Tibial nerve (tissue), 4 donors: ENCODE data around the gene RHD. TPM values are rescaled to one million over a fixed set of nuclear protein-coding genes. Genes with fewer than 3 reads are reported as not detected.

Experiments used
- DNase-seq, 2 donors: peaks; one replicate each; pipeline ENCODE4 v3.0.0-alpha.2; 2019; ENCODE audit warnings: low spot score in 2 of 2
- H3K27ac ChIP-seq, 4 donors: fragments of 200-600 bp; sonication (generic) in 3 of 4; one replicate each; pipeline ENCODE4 v1.5.1; 2017 to 2019; ENCODE audit warnings: mild to moderate bottlenecking in 1 of 4
- H3K27me3 ChIP-seq, 2 donors: fragments of 200-600 bp; sonication (generic) in 1 of 2; one replicate each; pipeline versions ENCODE4 v1.5.1 to v1.6.0; 2017 to 2019
- H3K36me3 ChIP-seq, 3 donors: fragments of 200-600 bp; sonication (generic); one replicate each; pipeline ENCODE4 v1.5.1; 2018 to 2019
- H3K4me1 ChIP-seq, 4 donors: fragments of 200-600 bp; sonication (generic) in 3 of 4; one replicate each; pipeline ENCODE4 v1.5.1; 2017 to 2019
- H3K4me3 ChIP-seq, 4 donors: fragments of 200-600 bp; sonication (generic) in 3 of 4; one replicate each; pipeline ENCODE4 v1.5.1; 2017 to 2019; ENCODE audit warnings: mild to moderate bottlenecking in 1 of 4, moderate library complexity in 1 of 4
- H3K9me3 ChIP-seq, 4 donors: fragments of 200-600 bp; sonication (generic) in 3 of 4; one replicate each; pipeline ENCODE4 v1.5.1; 2017 to 2019
- EP300 ChIP-seq, 2 donors: sonication (generic); formaldehyde crosslinking; IDR thresholded peaks; one replicate each; pipeline ENCODE4 v1.6.1; 2017; ENCODE audit warnings: antibody characterized with exemption in 2 of 2, mild to moderate bottlenecking in 1 of 2
- POLR2A ChIP-seq, 2 donors: fragments of 450-650 bp; IDR thresholded peaks; one replicate each; pipeline ENCODE4 v1.6.1; 2017; ENCODE audit warnings: antibody characterized with exemption in 2 of 2, mild to moderate bottlenecking in 2 of 2, moderate library complexity in 2 of 2
- WGBS, 2 donors: methylation state at CpG; one replicate each; pipeline ENCODE4 v1.1.5; 2018; 5-methylcytosine and 5-hydroxymethylcytosine counted together
- total RNA-seq, 4 donors: library from RNA; depleted of rRNA; stranded (reverse); fragments of >200 nt; gene quantifications; one replicate each; pipeline ENCODE4 v1.1.0, GENCODE V29; 2016
- TF ChIP-seq, protein P1 (sequence below), 5 experiments: fragments of 200-600 bp in 3 of 5; fragments of 450-650 bp in 2 of 5; sonication (generic) in 3 of 5; IDR thresholded peaks; one replicate each; pipeline ENCODE4 v1.5.1; 2016 to 2019; ENCODE audit warnings: antibody characterized with exemption in 5 of 5, mild to moderate bottlenecking in 3 of 5, moderate library complexity in 2 of 5

The RHD gene
- total RNA-seq, 4 donors from 2014 or later: not detected

DNA sequence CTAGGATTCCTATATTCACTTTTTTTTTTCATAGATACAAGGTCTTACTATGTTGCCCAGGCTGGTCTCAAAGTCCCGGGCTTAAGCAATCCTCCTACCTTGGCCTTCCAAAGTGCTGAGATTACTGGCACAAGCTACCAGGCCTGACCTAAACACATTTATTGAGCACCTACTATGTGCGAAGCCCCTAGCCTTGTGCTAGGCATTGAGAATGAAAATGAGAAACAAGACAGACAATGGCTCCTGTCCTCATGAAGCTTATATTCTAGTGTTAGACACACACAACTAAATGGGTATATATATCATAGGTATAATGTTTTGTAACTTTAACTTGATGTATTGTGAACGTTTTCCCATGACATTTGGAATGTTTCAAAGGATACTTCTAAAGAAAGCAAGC lies 77.3 kb downstream of the RHD start:
- no peaks in the 10 kb centered on the region for H3K4me1 ChIP-seq
- H3K27ac ChIP-seq: no peak overlapping the region
- no peak for DNase-seq
- H3K9me3 ChIP-seq: no peaks in the 10 kb centered on the region
- no peaks in the 10 kb centered on the region for H3K27me3 ChIP-seq
- H3K36me3 ChIP-seq: peaks cover 0 to 89% (median 2%) of the 10 kb centered on the region in 3 donors
- TF ChIP-seq POLR2A (IDR thresholded peaks at IDR 0.05): no peak
- TF ChIP-seq, protein P1, sequence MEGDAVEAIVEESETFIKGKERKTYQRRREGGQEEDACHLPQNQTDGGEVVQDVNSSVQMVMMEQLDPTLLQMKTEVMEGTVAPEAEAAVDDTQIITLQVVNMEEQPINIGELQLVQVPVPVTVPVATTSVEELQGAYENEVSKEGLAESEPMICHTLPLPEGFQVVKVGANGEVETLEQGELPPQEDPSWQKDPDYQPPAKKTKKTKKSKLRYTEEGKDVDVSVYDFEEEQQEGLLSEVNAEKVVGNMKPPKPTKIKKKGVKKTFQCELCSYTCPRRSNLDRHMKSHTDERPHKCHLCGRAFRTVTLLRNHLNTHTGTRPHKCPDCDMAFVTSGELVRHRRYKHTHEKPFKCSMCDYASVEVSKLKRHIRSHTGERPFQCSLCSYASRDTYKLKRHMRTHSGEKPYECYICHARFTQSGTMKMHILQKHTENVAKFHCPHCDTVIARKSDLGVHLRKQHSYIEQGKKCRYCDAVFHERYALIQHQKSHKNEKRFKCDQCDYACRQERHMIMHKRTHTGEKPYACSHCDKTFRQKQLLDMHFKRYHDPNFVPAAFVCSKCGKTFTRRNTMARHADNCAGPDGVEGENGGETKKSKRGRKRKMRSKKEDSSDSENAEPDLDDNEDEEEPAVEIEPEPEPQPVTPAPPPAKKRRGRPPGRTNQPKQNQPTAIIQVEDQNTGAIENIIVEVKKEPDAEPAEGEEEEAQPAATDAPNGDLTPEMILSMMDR (IDR thresholded peaks at IDR 0.05): no peak
- no peak for TF ChIP-seq EP300 (IDR thresholded peaks at IDR 0.05)
- WGBS, 2 donors: 93 to 96% methylated on average over 3 of the region's 3 CpGs
- no peak overlapping the region for H3K4me3 ChIP-seq

DNA sequence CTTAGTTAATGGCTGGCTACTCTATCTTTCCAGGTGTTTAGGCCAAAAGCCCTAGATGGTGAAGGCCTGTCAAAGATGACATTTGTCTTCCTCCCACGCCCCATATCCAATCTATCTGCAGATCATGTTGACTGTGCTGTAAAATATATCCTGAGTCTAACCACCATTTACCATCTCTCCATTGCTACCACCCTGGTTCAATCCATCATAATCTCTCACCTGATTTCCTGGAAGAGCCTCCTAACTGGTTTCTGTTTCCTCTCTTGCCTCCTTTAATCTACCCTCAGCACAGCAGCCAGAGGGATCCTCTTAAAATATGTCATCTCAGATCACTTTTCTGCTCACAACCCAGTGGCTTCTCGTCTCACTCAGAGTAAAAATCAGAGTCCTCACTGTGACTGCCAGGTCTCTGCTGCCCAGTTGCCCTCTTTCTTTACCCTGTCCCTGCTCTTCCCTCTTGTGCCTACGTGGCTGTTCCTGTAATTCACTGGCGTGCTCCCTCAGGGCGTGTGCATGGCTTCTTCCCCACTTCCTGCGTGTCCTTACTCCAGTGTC lies 83.6 kb downstream of the RHD start:
- no peak for DNase-seq
- Histone ChIP-seq H3K27me3 (no peaks in the 10 kb centered on the region), H3K36me3 (peaks cover 0 to 82% (median 3%) of the 10 kb centered on the region in 3 donors), H3K9me3 (no peaks in the 10 kb centered on the region), H3K27ac (no peak overlapping the region), H3K4me1 (no peaks in the 10 kb centered on the region), H3K4me3 (no peak overlapping the region)
- 75 to 78% methylated on average over 6 of the region's 6 CpGs for WGBS, 2 donors
- no peak for TF ChIP-seq POLR2A (IDR thresholded peaks at IDR 0.05)
- TF ChIP-seq EP300 (IDR thresholded peaks at IDR 0.05): no peak
- TF ChIP-seq, protein P1 (IDR thresholded peaks at IDR 0.05): no peak

DNA sequence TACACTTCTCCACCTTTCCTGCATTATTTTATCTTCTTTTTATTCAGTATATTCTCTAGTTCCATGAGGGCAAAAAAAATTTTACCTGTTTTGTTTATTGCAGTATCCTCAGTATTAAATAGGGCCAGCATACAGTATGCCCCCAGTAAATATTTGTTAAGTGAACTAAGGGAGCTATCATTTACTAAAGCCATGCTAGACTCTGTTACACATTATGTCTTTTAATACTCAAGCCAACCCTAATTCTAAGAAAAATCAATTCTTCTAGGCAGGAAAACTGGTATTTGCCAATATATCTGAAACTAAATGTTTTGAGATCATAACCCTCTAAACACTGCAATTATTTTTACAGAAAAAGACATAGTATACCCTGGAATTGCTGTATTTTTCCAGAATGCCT lies 84.1 kb downstream of the RHD start:
- DNase-seq: no peak
- TF ChIP-seq EP300 (IDR thresholded peaks at IDR 0.05) (no peak), POLR2A (IDR thresholded peaks at IDR 0.05) (no peak)
- TF ChIP-seq, protein P1 (IDR thresholded peaks at IDR 0.05): no peak

DNA sequence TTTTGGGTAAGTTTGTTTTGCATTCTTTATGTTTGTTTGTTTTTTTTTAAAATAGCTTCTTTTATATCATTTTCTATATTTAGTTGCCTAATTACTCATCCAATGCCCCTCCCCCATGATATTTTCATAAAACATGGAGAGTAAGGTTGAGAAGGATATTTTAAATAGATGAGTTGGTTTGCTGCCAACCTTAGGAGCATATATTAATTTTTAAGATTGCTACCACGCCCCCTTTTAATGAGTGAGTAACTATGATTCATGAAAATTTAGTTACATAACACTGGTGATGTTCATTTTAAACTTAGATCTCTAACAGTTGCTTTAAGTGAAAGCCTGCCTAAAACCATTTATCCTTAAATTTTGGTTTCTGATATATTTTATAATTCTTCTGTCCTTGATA lies 84.5 kb downstream of the RHD start:
- H3K36me3 ChIP-seq: peaks cover 0 to 84% (median 3%) of the 10 kb centered on the region in 3 donors
- no peak overlapping the region for H3K27ac ChIP-seq
- H3K4me1 ChIP-seq: no peaks in the 10 kb centered on the region
- H3K4me3 ChIP-seq: no peak overlapping the region
- no peak for DNase-seq
- no peaks in the 10 kb centered on the region for H3K27me3 ChIP-seq
- TF ChIP-seq EP300 (IDR thresholded peaks at IDR 0.05): no peak
- no peak for TF ChIP-seq POLR2A (IDR thresholded peaks at IDR 0.05)
- TF ChIP-seq, protein P1 (IDR thresholded peaks at IDR 0.05): no peak
- no peaks in the 10 kb centered on the region for H3K9me3 ChIP-seq
- 94 to 100% methylated on average over 1 of the region's 1 CpG for WGBS, 2 donors

More for the DNA sequence above, 84.1 kb downstream of the RHD start:
- H3K4me3 ChIP-seq: no peak overlapping the region
- H3K27ac ChIP-seq: no peak overlapping the region
- no peaks in the 10 kb centered on the region for H3K4me1 ChIP-seq
- no peaks in the 10 kb centered on the region for H3K9me3 ChIP-seq
- no peaks in the 10 kb centered on the region for H3K27me3 ChIP-seq
- H3K36me3 ChIP-seq: peaks cover 0 to 82% (median 3%) of the 10 kb centered on the region in 3 donors

DNA sequence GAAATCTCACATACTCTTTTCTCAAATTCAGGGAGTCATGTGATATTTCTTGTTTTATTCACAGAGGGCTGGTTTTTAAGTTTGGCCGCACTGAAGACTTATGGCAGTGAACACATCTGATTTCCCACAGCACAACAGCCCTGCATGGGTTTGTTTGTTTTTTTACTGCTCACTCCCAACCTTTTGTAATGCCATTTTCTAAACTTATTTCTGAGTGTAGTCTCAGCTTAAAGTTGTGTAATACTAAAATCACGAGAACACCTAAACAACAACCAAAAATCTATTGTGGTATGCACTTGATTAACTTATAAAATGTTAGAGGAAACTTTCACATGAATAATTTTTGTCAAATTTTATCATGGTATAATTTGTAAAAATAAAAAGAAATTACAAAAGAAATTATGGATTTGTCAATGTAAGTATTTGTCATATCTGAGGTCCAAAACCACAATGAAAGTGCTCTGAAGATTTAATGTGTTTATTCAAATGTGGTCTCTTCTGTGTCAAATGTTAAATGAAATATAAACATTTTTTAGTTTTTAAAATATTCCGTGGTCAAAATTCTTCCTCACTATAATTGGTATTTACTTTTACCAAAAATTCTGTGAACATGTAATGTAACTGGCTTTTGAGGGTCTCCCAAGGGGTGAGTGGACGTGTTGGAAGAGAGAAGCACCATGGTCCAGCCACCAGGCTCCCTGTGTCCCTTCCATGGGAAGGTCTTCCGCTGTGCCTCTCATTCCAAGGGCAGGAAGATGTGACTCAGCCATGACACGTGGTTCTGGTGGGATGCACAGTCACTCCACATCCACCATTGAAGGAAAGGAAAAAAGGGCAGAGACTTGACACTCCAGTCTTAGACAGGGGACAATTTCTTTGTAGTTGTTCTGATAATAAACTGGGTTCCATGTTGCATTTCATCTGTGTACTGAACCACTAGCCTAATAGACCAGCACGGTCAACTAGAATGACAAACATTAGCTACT lies 88.6 kb downstream of the RHD start:
- Histone ChIP-seq H3K4me3 (no peak overlapping the region), H3K27me3 (no peaks in the 10 kb centered on the region), H3K36me3 (peaks cover 0 to 53% (median 3%) of the 10 kb centered on the region in 3 donors), H3K9me3 (no peaks in the 10 kb centered on the region), H3K27ac (no peak overlapping the region), H3K4me1 (no peaks in the 10 kb centered on the region)
- WGBS, 2 donors: 80 to 83% methylated on average over 7 of the region's 7 CpGs
- DNase-seq: no peak
- TF ChIP-seq EP300 (IDR thresholded peaks at IDR 0.05) (no peak), POLR2A (IDR thresholded peaks at IDR 0.05) (no peak)
- TF ChIP-seq, protein P1 (IDR thresholded peaks at IDR 0.05): no peak
